ENCODE data around the gene MZT2B. TPM values are rescaled to one million over a fixed set of nuclear protein-coding genes. Genes with fewer than 3 reads are reported as not detected.

The MZT2B gene
- total and polyA plus RNA-seq, 2 of the 8 experiments (the other 6 are each of a cell fraction or from before 2014, with no cell fraction given) = 90.3 to 151 TPM

GRCh38 chr2:130198343-130198742 lies 16.3 kb downstream of the MZT2B start, which contains the start of gene TUBA3E:
Gene TUBA3E (minus strand): TSS chr2:130198439. CDS start chr2:130198360, 79 bp downstream.
- no peak within 1 kb of the TSS for H3K23ac ChIP-seq (ENCODE audit: insufficient read length)
- no CpG with 5 or more reads among the region's 26 CpGs for WGBS, 2 experiments (ENCODE audit: extremely low coverage in 1 of 2, insufficient coverage in 1 of 2, insufficient read length in 1 of 2, insufficient replicate concordance in 2 of 2, low coverage in 1 of 2, low lambda C conversion rate in 2 of 2, missing lambda C conversion rate in 1 of 2)
- DNase-seq (ENCODE audit: low read depth in 1 of 2, low spot score in 2 of 2) (no peak), FAIRE-seq (no peak)
- H2AFZ ChIP-seq (ENCODE audit: low read length) = no peak within 1 kb of the TSS
- H3K27ac ChIP-seq (ENCODE audit: low read depth, low read length) = no peak within 1 kb of the TSS
- H3K9ac ChIP-seq (replicated peaks in 1 of 4; ENCODE audit: extremely low read depth in 1 of 4, low read depth in 3 of 4, low read length in 3 of 4) = no peak within 1 kb of the TSS
- H4K91ac ChIP-seq (replicated peaks; ENCODE audit: insufficient read length, low read length) = no peak within 1 kb of the TSS
- H3K79me2 ChIP-seq (ENCODE audit: control insufficient read depth in 1 of 2, insufficient read depth in 2 of 2, low read length in 2 of 2) = no peaks in the 10 kb centered on the region
- no peaks in the 10 kb centered on the region for H4K20me1 ChIP-seq (replicated peaks in 1 of 2; ENCODE audit: control insufficient read depth in 1 of 2, insufficient read depth in 2 of 2, low read length in 2 of 2)
- no peak within 1 kb of the TSS for H3K14ac ChIP-seq (ENCODE audit: insufficient read length)
- H3K4me2 ChIP-seq (ENCODE audit: insufficient read depth in 1 of 2, low read depth in 2 of 2, low read length in 2 of 2) = no peak within 1 kb of the TSS
- H3K23me2 ChIP-seq (ENCODE audit: low read depth, low read length) = no peaks in the 10 kb centered on the region
- TF ChIP-seq PHF8 (conservative IDR thresholded peaks at IDR 0.05; ENCODE audit: low read depth, low read length) = no peak
- no peak for TF ChIP-seq RFX5 (IDR thresholded peaks at IDR 0.05; ENCODE audit: borderline replicate concordance, low read depth, low read length)
- TF ChIP-seq CHD2 (IDR thresholded peaks at IDR 0.05; ENCODE audit: low read length) = no peak
- TF ChIP-seq EZH2 (IDR thresholded peaks at IDR 0.05; ENCODE audit: low read depth, low read length, severe bottlenecking) = no peak
- TF ChIP-seq SP4 (IDR thresholded peaks at IDR 0.05; ENCODE audit: low read length) = no peak
- TF ChIP-seq SIN3A (conservative IDR thresholded peaks at IDR 0.05 in 1 of 2, IDR thresholded peaks at IDR 0.05 in 1 of 2; ENCODE audit: low read depth in 1 of 2, low read length in 2 of 2) = no peak
- no peak for TF ChIP-seq SAP30 (IDR thresholded peaks at IDR 0.05; ENCODE audit: insufficient read depth, insufficient replicate concordance, low read length)
- no peak for TF ChIP-seq E2F6 (IDR thresholded peaks at IDR 0.05)
- TF ChIP-seq CHD1 (IDR thresholded peaks at IDR 0.05; ENCODE audit: low read depth, low read length) = no peak
- no peak for TF ChIP-seq NRF1 (IDR thresholded peaks at IDR 0.05; ENCODE audit: low read depth, low read length)
- TF ChIP-seq CTCF (IDR thresholded peaks at IDR 0.05; ENCODE audit: control extremely low read depth in 1 of 3, insufficient read depth in 1 of 3, low read depth in 1 of 3, low read length in 3 of 3) = no peak
- no peak for TF ChIP-seq TBP (IDR thresholded peaks at IDR 0.05; ENCODE audit: low read depth, low read length)
- no peak within 1 kb of the TSS for H2BK12ac ChIP-seq (ENCODE audit: low read depth, low read length)
- H2BK120ac ChIP-seq (replicated peaks; ENCODE audit: low read depth, low read length) = no peak within 1 kb of the TSS
- ChIA-PET POLR2A (ENCODE audit: partially characterized antibody) (no interaction called here), CTCF (ENCODE audit: partially characterized antibody) (no interaction called here)
- H3K56ac ChIP-seq (replicated peaks; ENCODE audit: insufficient read length, low read depth, low read length) = no peak within 1 kb of the TSS
- H2BK5ac ChIP-seq (ENCODE audit: low read depth, low read length) = no peak within 1 kb of the TSS
- H4K8ac ChIP-seq (ENCODE audit: extremely low read depth, insufficient read depth, low read length) = no peak within 1 kb of the TSS
- H2AK5ac ChIP-seq (ENCODE audit: low read depth, low read length) = no peak within 1 kb of the TSS
- H3K4ac ChIP-seq (replicated peaks; ENCODE audit: insufficient read length, low read depth, low read length) = no peak within 1 kb of the TSS
- no peaks in the 10 kb centered on the region for H3K79me1 ChIP-seq (ENCODE audit: low read depth, low read length)
- H3K27me3 ChIP-seq (replicated peaks in 1 of 4; ENCODE audit: control insufficient read depth in 3 of 4, extremely low read depth in 1 of 4, insufficient read depth in 3 of 4, low read length in 3 of 4) = no peaks in the 10 kb centered on the region
- no peak within 1 kb of the TSS for H3K18ac ChIP-seq (ENCODE audit: extremely low read depth, low read length)
- no peaks in the 10 kb centered on the region for H3K9me3 ChIP-seq (ENCODE audit: insufficient read depth in 2 of 2, low read depth in 1 of 2, low read length in 1 of 2)
- H3K36me3 ChIP-seq (ENCODE audit: control insufficient read depth in 2 of 4, insufficient read depth in 4 of 4, low read length in 3 of 4) = no peaks in the 10 kb centered on the region
- no peaks in the 10 kb centered on the region for H3K4me1 ChIP-seq (replicated peaks in 1 of 4; ENCODE audit: control insufficient read depth in 3 of 4, insufficient read depth in 4 of 4, low read length in 3 of 4)
- no peak within 1 kb of the TSS for H2BK20ac ChIP-seq (ENCODE audit: low read length)
- no peak within 1 kb of the TSS for H4K5ac ChIP-seq (ENCODE audit: insufficient read length, low read depth, low read length)
- no peak within 1 kb of the TSS for H2BK15ac ChIP-seq (ENCODE audit: low read length)
- H3K4me3 ChIP-seq (ENCODE audit: extremely low read depth in 1 of 4, insufficient read depth in 2 of 4, low read depth in 3 of 4, low read length in 4 of 4) = no peak within 1 kb of the TSS

Measured in H1 (cell line).